ENCODE measurements around the gene PSMD6.

Gene PSMD6

GRCh38 chr3:64042952-64043351 is 19.7 kb upstream of the PSMD6 start:
- TF ChIP-seq RAD21 (IDR thresholded peaks at IDR 0.05; ENCODE audit: low read depth) = no peak
- no peak for TF ChIP-seq USF1 (IDR thresholded peaks at IDR 0.05)
- no peak for TF ChIP-seq EGR1 (IDR thresholded peaks at IDR 0.05)
- TF ChIP-seq CEBPB (IDR thresholded peaks at IDR 0.05) = no peak
- no peak for TF ChIP-seq NFIC (IDR thresholded peaks at IDR 0.05)
- no peak for TF ChIP-seq TAF1 (IDR thresholded peaks at IDR 0.05; ENCODE audit: low read depth)
- TF ChIP-seq MAX (IDR thresholded peaks at IDR 0.05) = no peak
- no peak for TF ChIP-seq TEAD4 (IDR thresholded peaks at IDR 0.05)
- no peak for TF ChIP-seq REST (IDR thresholded peaks at IDR 0.05; ENCODE audit: low read depth)
- TF ChIP-seq TCF12 (IDR thresholded peaks at IDR 0.05; ENCODE audit: low read depth) = no peak
- no peak for TF ChIP-seq CREB1 (IDR thresholded peaks at IDR 0.05; ENCODE audit: low read depth)
- TF ChIP-seq ZBTB7A (IDR thresholded peaks at IDR 0.05; ENCODE audit: low read depth) = no peak
- no peak for TF ChIP-seq EP300 (IDR thresholded peaks at IDR 0.05; ENCODE audit: borderline replicate concordance)
- TF ChIP-seq YY1 (IDR thresholded peaks at IDR 0.05; ENCODE audit: low read depth) = no peak
- no peak for TF ChIP-seq FOXM1 (IDR thresholded peaks at IDR 0.05; ENCODE audit: borderline replicate concordance, low read depth)

- no peak for TF ChIP-seq TCF12 (IDR thresholded peaks at IDR 0.05; ENCODE audit: low read depth)
These were observed 16.9 kb upstream of the PSMD6 start for GRCh38 chr3:64039981-64040733.

GRCh38 chr3:64039332-64039731 is 16.0 kb upstream of the PSMD6 start:
- TF ChIP-seq REST (IDR thresholded peaks at IDR 0.05; ENCODE audit: low read depth) = no peak
- TF ChIP-seq TAF1 (IDR thresholded peaks at IDR 0.05; ENCODE audit: low read depth) = no peak
- TF ChIP-seq YY1 (IDR thresholded peaks at IDR 0.05; ENCODE audit: low read depth) = no peak
- no peak for TF ChIP-seq USF1 (IDR thresholded peaks at IDR 0.05)
- TF ChIP-seq EP300 (IDR thresholded peaks at IDR 0.05; ENCODE audit: borderline replicate concordance) = no peak
- no peak for TF ChIP-seq MAX (IDR thresholded peaks at IDR 0.05)
- TF ChIP-seq TCF12 (IDR thresholded peaks at IDR 0.05; ENCODE audit: low read depth) = no peak

GRCh38 chr3:64038253-64038767 is 15.0 kb upstream of the PSMD6 start:
- no peak for TF ChIP-seq TEAD4 (IDR thresholded peaks at IDR 0.05)
- TF ChIP-seq FOXM1 (IDR thresholded peaks at IDR 0.05; ENCODE audit: borderline replicate concordance, low read depth) = no peak
- no peak for TF ChIP-seq CREB1 (IDR thresholded peaks at IDR 0.05; ENCODE audit: low read depth)

- TF ChIP-seq YY1 (IDR thresholded peaks at IDR 0.05; ENCODE audit: low read depth) = no peak
These were observed 13.8 kb upstream of the PSMD6 start for GRCh38 chr3:64037084-64037483.

- TF ChIP-seq REST (IDR thresholded peaks at IDR 0.05; ENCODE audit: low read depth) = no peak
- no peak for TF ChIP-seq TAF1 (IDR thresholded peaks at IDR 0.05; ENCODE audit: low read depth)
These were observed 9.8 kb upstream of the PSMD6 start for GRCh38 chr3:64033069-64033468.
